Fibroblast of pulmonary artery (primary cell): ENCODE measurements around the gene UBL4A.
"Not testable (repeated sequence)": the region's sequence is repeated elsewhere in the genome, so short reads cannot be mapped to it uniquely, and the experiment has no call there.

Experiments
- DNase-seq: peaks from one replicate; pipeline ENCODE4 v3.0.0-alpha.2; 2010; ENCODE audit warnings: low read depth
- H3K4me3 ChIP-seq: replicated peaks from 2 replicates; pipeline ENCODE4 v1.5.1; 2011; ENCODE audit warnings: low read depth, mild to moderate bottlenecking, control low read depth, low read length, moderate library complexity
- CTCF ChIP-seq: IDR thresholded peaks from 2 replicates; pipeline ENCODE4 v1.5.1; 2011; ENCODE audit warnings: mild to moderate bottlenecking, control low read depth, low read length, inconsistent platforms; ENCODE audit errors: missing control alignments

The UBL4A gene

GRCh38 chrX:154508384-154508745 lies 21.9 kb upstream of the UBL4A start:
- DNase-seq, result no peak
- no peak for TF ChIP-seq CTCF
- no peak overlapping the region for H3K4me3 ChIP-seq

GRCh38 chrX:154507673-154508383 lies 21.4 kb upstream of the UBL4A start:
- TF ChIP-seq CTCF, result no peak
- no peak overlapping the region for H3K4me3 ChIP-seq
- DNase-seq, result no peak

GRCh38 chrX:154506483-154507332 lies 20.3 kb upstream of the UBL4A start:
- DNase-seq, result no peak
- TF ChIP-seq CTCF, result no peak

GRCh38 chrX:154505734-154506133 lies 19.3 kb upstream of the UBL4A start:
- no peak overlapping the region for H3K4me3 ChIP-seq
- peak; percentile 59 for DNase-seq
- no peak for TF ChIP-seq CTCF

More at GRCh38 chrX:154506483-154507332, 20.3 kb upstream of the UBL4A start:
- H3K4me3 ChIP-seq, result no peak overlapping the region

GRCh38 chrX:154502989-154503388 lies 16.6 kb upstream of the UBL4A start:
- no peak for DNase-seq
- no peak overlapping the region for H3K4me3 ChIP-seq
- TF ChIP-seq CTCF, result no peak

- DNase-seq, result no peak
- H3K4me3 ChIP-seq, result no peak overlapping the region
- TF ChIP-seq CTCF, result no peak
These were observed 15.7 kb upstream of the UBL4A start for GRCh38 chrX:154502098-154502497.

- DNase-seq, H3K4me3 ChIP-seq: not testable (repeated sequence)
These were observed 15.0 kb upstream of the UBL4A start for GRCh38 chrX:154501423-154501822.

GRCh38 chrX:154496591-154497137 lies 10.2 kb upstream of the UBL4A start:
- not testable (repeated sequence) for DNase-seq, H3K4me3 ChIP-seq
